ENCODE measurements around the gene HDAC3.

Gene HDAC3

GRCh38 chr5:141677415-141677814 lies 40.8 kb upstream of the HDAC3 start:
- peaks cover 0 to under 1% of the 10 kb centered on the region in 2 experiments; a peak in 2 of 3 replicates for H3K36me3 ChIP-seq (ENCODE audit: control insufficient read depth in 2 of 2, insufficient read depth in 1 of 2, low read length in 2 of 2)
- TF ChIP-seq ZNF48 (tag by site-specific recombination; IDR thresholded peaks at IDR 0.05) (no peak), SP7 (tag by site-specific recombination; IDR thresholded peaks at IDR 0.05) (no peak), ZBTB21 (tag by site-specific recombination; IDR thresholded peaks at IDR 0.05) (no peak), ZNF600 (tag by site-specific recombination; IDR thresholded peaks at IDR 0.05) (no peak), WT1 (tag by site-specific recombination; IDR thresholded peaks at IDR 0.05) (no peak), ZNF561 (tag by site-specific recombination; IDR thresholded peaks at IDR 0.05; ENCODE audit: borderline replicate concordance) (no peak), ZNF621 (tag by site-specific recombination; IDR thresholded peaks at IDR 0.05) (no peak), ZNF677 (tag by site-specific recombination; IDR thresholded peaks at IDR 0.05) (no peak), ZBTB1 (tag by site-specific recombination; IDR thresholded peaks at IDR 0.05) (no peak), KLF7 (tag by site-specific recombination; IDR thresholded peaks at IDR 0.05; ENCODE audit: borderline replicate concordance) (no peak), ZBTB6 (tag by site-specific recombination; IDR thresholded peaks at IDR 0.05) (no peak), ZFHX2 (tag by site-specific recombination; conservative IDR thresholded peaks at IDR 0.05) (no peak)
- no peak overlapping the region for H3K4me3 ChIP-seq (ENCODE audit: low read depth, low read length)
- CTCF ChIA-PET = interaction anchor here (0.9 to 3.0 kb wide), 5 partner anchors 12 to 284 kb away, joined by 3 to 17 read pairs (median 4); no protein-coding TSS in a partner anchor
- no peaks in the 10 kb centered on the region for H3K9me3 ChIP-seq (ENCODE audit: control insufficient read depth, insufficient read depth, low read depth, low read length)
- no peaks in the 10 kb centered on the region for H3K4me1 ChIP-seq (ENCODE audit: control insufficient read depth, insufficient read depth, low read length)
- H3K27ac ChIP-seq (ENCODE audit: extremely low read depth, low read depth, low read length) = no peak overlapping the region
- POLR2A ChIA-PET = no interaction called here

- peaks cover 0 to 9% of the 10 kb centered on the region in 2 experiments; a peak in 2 of 3 replicates for H3K36me3 ChIP-seq (ENCODE audit: control insufficient read depth in 2 of 2, insufficient read depth in 1 of 2, low read length in 2 of 2)
- POLR2A ChIA-PET = no interaction called here
- peak; percentile 52; the same call in 1 of the 2 replicates for TF ChIP-seq EGR2 (tag by site-specific recombination; IDR thresholded peaks at IDR 0.05; ENCODE audit: low read depth)
- no peak for TF ChIP-seq ZNF112 (tag by site-specific recombination; IDR thresholded peaks at IDR 0.05)
- 0 out of 2 replicates have a peak, but pooled peaks have one; percentile 14 for TF ChIP-seq ZIC2 (tag by site-specific recombination; IDR thresholded peaks at IDR 0.05)
- no peak for TF ChIP-seq ZNF514 (tag by site-specific recombination; IDR thresholded peaks at IDR 0.05)
- no peak for TF ChIP-seq ZNF341 (tag by site-specific recombination; IDR thresholded peaks at IDR 0.05; ENCODE audit: low read depth)
- H3K4me3 ChIP-seq (ENCODE audit: low read depth, low read length) = no peak overlapping the region
- H3K9me3 ChIP-seq (ENCODE audit: control insufficient read depth, insufficient read depth, low read depth, low read length) = no peaks in the 10 kb centered on the region
- H3K4me1 ChIP-seq (ENCODE audit: control insufficient read depth, insufficient read depth, low read length) = no peaks in the 10 kb centered on the region
- CTCF ChIA-PET = interaction anchor here (0.6 to 3.0 kb wide), 3 partner anchors 11 to 504 kb away, joined by 4 to 17 read pairs (median 5); no protein-coding TSS in a partner anchor
- H3K27ac ChIP-seq (ENCODE audit: extremely low read depth, low read depth, low read length) = no peak overlapping the region
Observed at GRCh38 chr5:141675672-141676071, 39.0 kb upstream of the HDAC3 start.

- POLR2A ChIA-PET = no interaction called here
- CTCF ChIA-PET = no interaction called here
- Histone ChIP-seq H3K4me3 (ENCODE audit: low read depth, low read length) (no peak overlapping the region), H3K4me1 (ENCODE audit: control insufficient read depth, insufficient read depth, low read length) (no peaks in the 10 kb centered on the region), H3K27ac (ENCODE audit: extremely low read depth, low read depth, low read length) (no peak overlapping the region), H3K36me3 (ENCODE audit: control insufficient read depth in 2 of 2, insufficient read depth in 1 of 2, low read length in 2 of 2) (peaks cover 0 to 9% of the 10 kb centered on the region in 2 experiments; a peak in 2 of 3 replicates), H3K9me3 (ENCODE audit: control insufficient read depth, insufficient read depth, low read depth, low read length) (no peaks in the 10 kb centered on the region)
- TF ChIP-seq ZNF555 (tag by site-specific recombination; conservative IDR thresholded peaks at IDR 0.05) (no peak), ZFHX2 (tag by site-specific recombination; conservative IDR thresholded peaks at IDR 0.05) (peak; percentile 44), SALL2 (tag by site-specific recombination; IDR thresholded peaks at IDR 0.05; ENCODE audit: borderline replicate concordance) (no peak), ZNF174 (tag by site-specific recombination; IDR thresholded peaks at IDR 0.05) (no peak), ZNF302 (tag by site-specific recombination; IDR thresholded peaks at IDR 0.05; ENCODE audit: low read depth) (no peak), ZNF138 (tag by site-specific recombination; IDR thresholded peaks at IDR 0.05; ENCODE audit: borderline replicate concordance) (no peak), ZNF610 (tag by site-specific recombination; IDR thresholded peaks at IDR 0.05; ENCODE audit: borderline replicate concordance) (no peak), PRDM10 (tag by site-specific recombination; IDR thresholded peaks at IDR 0.05) (peak; percentile 86), ZNF473 (tag by site-specific recombination; IDR thresholded peaks at IDR 0.05) (no peak)
Observed at GRCh38 chr5:141674747-141675146, 38.1 kb upstream of the HDAC3 start.

All from HEK293 (cell line).